CD14-positive monocyte (primary cell): Measurements from ENCODE around the gene GPR25. TPM values are rescaled to one million over a fixed set of nuclear protein-coding genes. Genes with fewer than 3 reads are reported as not detected.

ENCODE experiments used
- DNase-seq, 3 donors: peaks; one replicate each; pipeline ENCODE4 v3.0.0-alpha.2; 2011 to 2022
- H2AFZ ChIP-seq: 2 replicates; pipeline ENCODE4 v1.6.0; 2012; ENCODE audit warnings: mild to moderate bottlenecking, low read depth, low read length, inconsistent platforms; ENCODE audit not compliant: insufficient read depth, poor library complexity, severe bottlenecking
- H3K27ac ChIP-seq, 2 donors: 1 replicate in 1 of 2; 2 replicates in 1 of 2; pipeline ENCODE4 v1.5.1; 2012 to 2013; ENCODE audit warnings: low read length in 2 of 2, control low read depth in 1 of 2, inconsistent platforms in 1 of 2, low read depth in 1 of 2, mild to moderate bottlenecking in 1 of 2
- H3K27me3 ChIP-seq, 2 donors: one replicate each; pipeline versions ENCODE4 v1.6.0 to v1.6.1; 2011 to 2013; ENCODE audit warnings: low read length in 2 of 2; ENCODE audit not compliant: control insufficient read depth in 2 of 2, insufficient read depth in 2 of 2
- H3K36me3 ChIP-seq, 2 donors: replicated peaks in 1 of 2; 1 replicate in 1 of 2; 2 replicates in 1 of 2; pipeline versions ENCODE4 v1.5.1 to v1.6.1; 2012 to 2013; ENCODE audit warnings: low read length in 2 of 2, control low read depth in 1 of 2, inconsistent platforms in 1 of 2, mild to moderate bottlenecking in 1 of 2; ENCODE audit not compliant: insufficient read depth in 2 of 2, control insufficient read depth in 1 of 2
- H3K4me1 ChIP-seq, 2 donors: 1 replicate in 1 of 2; 2 replicates in 1 of 2; pipeline versions ENCODE4 v1.5.1 to v1.6.1; 2012 to 2013; ENCODE audit warnings: low read length in 2 of 2, control low read depth in 1 of 2, inconsistent platforms in 1 of 2, mild to moderate bottlenecking in 1 of 2, moderate library complexity in 1 of 2; ENCODE audit not compliant: insufficient read depth in 2 of 2, control insufficient read depth in 1 of 2
- H3K4me2 ChIP-seq: replicated peaks from 2 replicates; pipeline ENCODE3; 2012; ENCODE audit warnings: low read length, moderate library complexity, mild to moderate bottlenecking; ENCODE audit not compliant: poor library complexity, severe bottlenecking; ENCODE audit errors: extremely low read depth
- H3K4me3 ChIP-seq, 3 experiments: fragments of 200-600 bp in 1 of 3; sonication (generic) in 1 of 3; replicated peaks in 1 of 3; 1 replicate in 2 of 3; 2 replicates in 1 of 3; pipeline ENCODE4 v1.5.1; 2011 to 2013; ENCODE audit warnings: low read length in 3 of 3, mild to moderate bottlenecking in 3 of 3, control low read depth in 2 of 3, low read depth in 2 of 3, inconsistent platforms in 1 of 3, moderate library complexity in 1 of 3
- H3K79me2 ChIP-seq: 2 replicates; pipeline ENCODE4 v1.6.0; 2012; ENCODE audit warnings: mild to moderate bottlenecking, control low read depth, inconsistent platforms, low read length, moderate library complexity; ENCODE audit not compliant: insufficient read depth
- H3K9ac ChIP-seq: 2 replicates; pipeline ENCODE4 v1.6.0; 2017; ENCODE audit warnings: low read length, mild to moderate bottlenecking; ENCODE audit not compliant: insufficient read depth, poor library complexity, severe bottlenecking
- H3K9me3 ChIP-seq, 2 donors: replicated peaks in 1 of 2; 1 replicate in 1 of 2; 2 replicates in 1 of 2; pipeline versions ENCODE4 v1.5.1 to v1.6.1; 2012 to 2013; ENCODE audit warnings: low read length in 2 of 2, control low read depth in 1 of 2; ENCODE audit not compliant: control insufficient read depth in 1 of 2, insufficient read depth in 1 of 2
- H4K20me1 ChIP-seq: 2 replicates; pipeline ENCODE4 v1.6.0; 2012; ENCODE audit warnings: mild to moderate bottlenecking, low read length, control low read depth, moderate library complexity; ENCODE audit not compliant: insufficient read depth
- H3K27ac Mint-ChIP-seq, 7 donors: one replicate each; pipeline ENCODE4 v1.8.0; 2020; ENCODE audit warnings: mild to moderate bottlenecking in 7 of 7, mixed read lengths in 7 of 7, moderate library complexity in 6 of 7, inconsistent platforms in 2 of 7
- H3K27me3 Mint-ChIP-seq, 3 donors: one replicate each; pipeline ENCODE4 v1.8.0; 2021 to 2022; ENCODE audit warnings: low read depth in 3 of 3, mild to moderate bottlenecking in 3 of 3, mixed read lengths in 3 of 3, moderate library complexity in 3 of 3, inconsistent platforms in 1 of 3
- H3K36me3 Mint-ChIP-seq, 2 donors: one replicate each; pipeline ENCODE4 v1.8.0; 2020; ENCODE audit warnings: mixed read lengths in 2 of 2, inconsistent platforms in 1 of 2, mild to moderate bottlenecking in 1 of 2
- H3K4me1 Mint-ChIP-seq: one replicate; pipeline ENCODE4 v1.8.0; 2020; ENCODE audit warnings: mild to moderate bottlenecking, mixed read lengths
- H3K4me3 Mint-ChIP-seq, 2 donors: one replicate each; pipeline ENCODE4 v1.8.0; 2020; ENCODE audit warnings: mild to moderate bottlenecking in 2 of 2, mixed read lengths in 2 of 2, moderate library complexity in 1 of 2
- H3K9me3 Mint-ChIP-seq, 7 donors: one replicate each; pipeline ENCODE4 v1.8.0; 2020 to 2022; ENCODE audit warnings: mixed read lengths in 7 of 7, mild to moderate bottlenecking in 6 of 7, moderate library complexity in 6 of 7, inconsistent platforms in 2 of 7
- CTCF ChIP-seq: fragments of 200-600 bp; IDR thresholded peaks from one replicate; pipeline ENCODE4 v1.8.0; 2022; ENCODE audit warnings: antibody characterized with exemption, mild to moderate bottlenecking
- WGBS: methylation state at CpG from one replicate; pipeline ENCODE4 v1.1.5; 2013; ENCODE audit warnings: missing lambda C conversion rate; ENCODE audit not compliant: insufficient coverage; 5-methylcytosine and 5-hydroxymethylcytosine counted together
- intact Hi-C, 2 donors: fragments of 100-400 bp; cut with micrococcal nuclease; formaldehyde crosslinking; loops; one replicate each; pipeline versions ENCODE4 v1.15.0 to v1.15.1; 2023
- polyA plus RNA-seq, 3 donors: library from polyadenylated mRNA; depleted of rRNA in 1 of 3; unstranded in 2 of 3; stranded (reverse) in 1 of 3; fragments of 300-500 nt in 2 of 3; fragments of >200 nt in 1 of 3; fragmentation: Illumina TruSeq in 2 of 3; gene quantifications; 1 replicate in 2 of 3; 2 replicates in 1 of 3; pipeline ENCODE4 v1.2.3, GENCODE V29; 2012 to 2021

The GPR25 gene
- polyA plus RNA-seq, 3 donors = 0.13 TPM; not detected in 2

DNA sequence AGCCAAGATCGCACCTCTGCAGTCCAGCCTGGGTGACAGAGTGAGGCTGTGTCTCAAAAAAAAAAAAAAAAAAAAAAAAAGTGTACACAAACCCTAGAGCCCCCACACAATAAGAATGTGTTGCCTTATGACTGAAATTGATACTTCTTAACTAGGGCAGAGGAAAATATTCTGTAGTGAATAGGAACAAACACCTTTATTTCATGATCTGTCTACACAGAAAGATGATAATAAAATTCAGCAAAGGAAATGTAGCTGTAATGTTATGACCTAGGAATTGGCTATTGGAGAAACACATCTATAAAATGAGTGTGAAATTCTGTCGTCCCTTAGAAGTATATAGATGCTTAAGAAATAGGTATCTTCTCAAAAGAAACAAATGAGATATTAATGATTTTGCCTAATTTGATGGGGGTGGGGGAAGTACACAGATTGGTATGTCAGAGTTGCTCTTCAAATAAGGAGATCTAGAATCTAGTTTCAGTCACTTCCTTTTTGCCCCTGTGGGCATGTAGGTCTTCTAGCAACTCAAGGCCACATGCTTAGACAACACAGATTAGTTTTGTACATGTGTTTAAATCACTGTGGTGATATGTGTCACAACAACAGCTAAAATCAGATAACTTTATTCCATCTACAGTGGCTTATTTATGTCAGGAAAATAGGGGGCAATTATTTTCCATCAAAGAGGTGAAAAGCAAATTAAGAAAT lies 10.7 kb upstream of the GPR25 start:
- no peaks in the 10 kb centered on the region for H3K27me3 ChIP-seq
- Mint-ChIP-seq H3K4me3 (no peak overlapping the region), H3K4me1 (peaks cover 23% of the 10 kb centered on the region), H3K27ac (no peak overlapping the region), H3K9me3 (no peaks in the 10 kb centered on the region), H3K36me3 (no peaks in the 10 kb centered on the region), H3K27me3 (peaks cover 0 to 2% (median 0%) of the 10 kb centered on the region in 3 donors)
- no peak for DNase-seq
- H3K9me3 ChIP-seq = no peaks in the 10 kb centered on the region
- H3K4me2 ChIP-seq = no peak overlapping the region
- no peaks in the 10 kb centered on the region for H3K36me3 ChIP-seq
- no peak overlapping the region for H2AFZ ChIP-seq
- TF ChIP-seq CTCF = no peak
- H3K4me1 ChIP-seq = peaks cover 0 to 5% of the 10 kb centered on the region in 2 donors
- WGBS = 100% methylated on average over 1 of the region's 2 CpGs
- H3K79me2 ChIP-seq = no peaks in the 10 kb centered on the region
- intact Hi-C loops = no loop called here
- no peak overlapping the region for H3K9ac ChIP-seq
- H3K27ac ChIP-seq = no peak overlapping the region
- no peak overlapping the region for H3K4me3 ChIP-seq
- no peaks in the 10 kb centered on the region for H4K20me1 ChIP-seq

GRCh38 chr1:200862713-200863415 lies 9.9 kb upstream of the GPR25 start:
- Mint-ChIP-seq H3K4me3 (no peak overlapping the region), H3K36me3 (no peaks in the 10 kb centered on the region), H3K9me3 (no peaks in the 10 kb centered on the region), H3K4me1 (peaks cover 15% of the 10 kb centered on the region), H3K27ac (no peak overlapping the region), H3K27me3 (peaks cover 0 to 2% (median 0%) of the 10 kb centered on the region in 3 donors)
- no peak for DNase-seq
- H3K4me2 ChIP-seq = no peak overlapping the region
- intact Hi-C loops = no loop called here
- H4K20me1 ChIP-seq = no peaks in the 10 kb centered on the region
- no peak overlapping the region for H3K4me3 ChIP-seq
- H3K36me3 ChIP-seq = no peaks in the 10 kb centered on the region
- no peak overlapping the region for H3K27ac ChIP-seq
- no peak overlapping the region for H2AFZ ChIP-seq
- no peaks in the 10 kb centered on the region for H3K79me2 ChIP-seq
- no peak overlapping the region for H3K9ac ChIP-seq
- H3K9me3 ChIP-seq = no peaks in the 10 kb centered on the region
- no peaks in the 10 kb centered on the region for H3K27me3 ChIP-seq
- 100% methylated on average over 1 of the region's 9 CpGs for WGBS
- peaks cover 0 to 4% of the 10 kb centered on the region in 2 donors for H3K4me1 ChIP-seq
- no peak for TF ChIP-seq CTCF
